Prostate gland (tissue), 2 donors: Measurements from ENCODE around the gene DIS3L2. TPM values are rescaled to one million over a fixed set of nuclear protein-coding genes. Genes with fewer than 3 reads are reported as not detected.
A peak's percentile ranks its signal among the peaks of the same experiment; 100 is the strongest.

Experiments
- DNase-seq: peaks from one replicate; pipeline ENCODE4 v3.0.0-alpha.2; 2019; ENCODE audit warnings: low spot score
- H3K27ac ChIP-seq, 2 donors: fragments of 200-600 bp; sonication (generic); 2 replicates each; pipeline ENCODE4 v1.5.1; 2017 to 2019
- H3K27me3 ChIP-seq: fragments of 200-600 bp; sonication (generic); replicated peaks from 2 replicates; pipeline ENCODE4 v1.5.1; 2019; ENCODE audit not compliant: insufficient read depth
- H3K36me3 ChIP-seq, 2 donors: fragments of 200-600 bp; sonication (generic); 1 replicate in 1 of 2; 2 replicates in 1 of 2; pipeline versions ENCODE4 v1.5.1 to v1.8.1; 2017 to 2019
- H3K4me1 ChIP-seq: fragments of 200-600 bp; sonication (generic); replicated peaks from 2 replicates; pipeline ENCODE4 v1.5.1; 2019
- H3K4me3 ChIP-seq, 2 donors: fragments of 200-600 bp; sonication (generic); 2 replicates each; pipeline ENCODE4 v1.5.1; 2017 to 2019
- H3K9me3 ChIP-seq: fragments of 200-600 bp; sonication (generic); 2 replicates; pipeline ENCODE4 v1.5.1; 2017
- CTCF ChIP-seq, 4 experiments: fragments of 200-600 bp in 2 of 4; fragments of 450-650 bp in 2 of 4; sonication (generic) in 2 of 4; IDR thresholded peaks; 1 replicate in 3 of 4; 2 replicates in 1 of 4; pipeline ENCODE4 v1.5.1; 2016 to 2019; ENCODE audit warnings: antibody characterized with exemption in 4 of 4, mild to moderate bottlenecking in 2 of 4, moderate library complexity in 2 of 4
- POLR2A ChIP-seq: fragments of 450-650 bp; IDR thresholded peaks from one replicate; pipeline ENCODE4 v1.6.1; 2016; ENCODE audit warnings: antibody characterized with exemption, mild to moderate bottlenecking
- POLR2AphosphoS5 ChIP-seq: sonication (generic); formaldehyde crosslinking; IDR thresholded peaks from one replicate; pipeline ENCODE4 v1.6.1; 2017; ENCODE audit warnings: antibody characterized with exemption
- WGBS: methylation state at CpG from one replicate; pipeline ENCODE4 v1.1.5; 2018; 5-methylcytosine and 5-hydroxymethylcytosine counted together
- intact Hi-C: fragments of 100-400 bp; cut with DNase I; formaldehyde crosslinking; loops from one replicate; pipeline ENCODE4 v1.14.2; 2022
- total RNA-seq, 2 donors: library from RNA; depleted of rRNA; stranded (reverse); fragments of >200 nt; gene quantifications; one replicate each; pipeline ENCODE4 v1.1.0, GENCODE V29; 2016

Gene DIS3L2
- total RNA-seq, 2 donors from 2014 or later: 30.1 to 71.3 TPM

GRCh38 chr2:231960810-231961348 is 634 bp upstream of the DIS3L2 start:
- Histone ChIP-seq H3K27me3 (no peaks in the 10 kb centered on the region), H3K27ac (peak overlapping the region; percentile 69 to 72), H3K9me3 (no peaks in the 10 kb centered on the region), H3K4me1 (peaks cover 3% of the 10 kb centered on the region), H3K36me3 (no peaks in the 10 kb centered on the region), H3K4me3 (peak overlapping the region; percentile 61 to 85)
- 50% methylated on average over 18 of the region's 18 CpGs for WGBS
- TF ChIP-seq POLR2AphosphoS5 (no peak), CTCF (IDR thresholded peaks at IDR 0.05) (no peak), POLR2A (no peak)
- intact Hi-C loops: loop anchor here (10.0 kb wide), 1 partner anchor 176 kb away; the partner anchor contains the start of genes COPS7B and PDE6D
- DNase-seq: no peak

- TF ChIP-seq POLR2A (no peak), CTCF (IDR thresholded peaks at IDR 0.05) (no peak), POLR2AphosphoS5 (no peak)
- no peaks in the 10 kb centered on the region for H3K9me3 ChIP-seq
- H3K36me3 ChIP-seq: no peaks in the 10 kb centered on the region
- H3K27ac ChIP-seq: no peak overlapping the region
- intact Hi-C loops: loop anchor here (10.0 kb wide), 1 partner anchor 180 kb away; the partner anchor contains the start of genes COPS7B and PDE6D
- 46% methylated on average over 1 of the region's 1 CpG for WGBS
- H3K27me3 ChIP-seq: no peaks in the 10 kb centered on the region
- H3K4me3 ChIP-seq: no peak overlapping the region
- DNase-seq: no peak
- H3K4me1 ChIP-seq: peaks cover 3% of the 10 kb centered on the region
Measured at GRCh38 chr2:231965102-231965501, 3.6 kb downstream of the DIS3L2 start.

GRCh38 chr2:231966886-231967285 is 5.4 kb downstream of the DIS3L2 start:
- H3K27ac ChIP-seq: no peak overlapping the region
- no peak overlapping the region for H3K4me3 ChIP-seq
- H3K27me3 ChIP-seq: no peaks in the 10 kb centered on the region
- H3K9me3 ChIP-seq: no peaks in the 10 kb centered on the region
- WGBS: 79% methylated on average over 4 of the region's 4 CpGs
- TF ChIP-seq CTCF (IDR thresholded peaks at IDR 0.05) (no peak), POLR2A (no peak)
- intact Hi-C loops: loop anchor here (10.0 kb wide), 1 partner anchor 182 kb away; the partner anchor contains the start of genes COPS7B and PDE6D
- DNase-seq: no peak
- H3K4me1 ChIP-seq: peaks cover 3% of the 10 kb centered on the region
- H3K36me3 ChIP-seq: no peaks in the 10 kb centered on the region

- intact Hi-C loops: loop anchor here (10.0 kb wide), 1 partner anchor 184 kb away; the partner anchor contains the start of genes COPS7B and PDE6D
- no peak overlapping the region for H3K27ac ChIP-seq
- H3K36me3 ChIP-seq: no peaks in the 10 kb centered on the region
- no peak for DNase-seq
- no peak for TF ChIP-seq POLR2A
- TF ChIP-seq CTCF (IDR thresholded peaks at IDR 0.05): no peak
- TF ChIP-seq POLR2AphosphoS5: no peak
- H3K4me1 ChIP-seq: peaks cover 3% of the 10 kb centered on the region
- WGBS: 96% methylated on average over 6 of the region's 6 CpGs
- H3K9me3 ChIP-seq: no peaks in the 10 kb centered on the region
- H3K27me3 ChIP-seq: no peaks in the 10 kb centered on the region
- no peak overlapping the region for H3K4me3 ChIP-seq
Measured at GRCh38 chr2:231968820-231969219, 7.3 kb downstream of the DIS3L2 start.

- Histone ChIP-seq H3K36me3 (no peaks in the 10 kb centered on the region), H3K4me3 (no peak overlapping the region), H3K9me3 (no peaks in the 10 kb centered on the region), H3K27ac (no peak overlapping the region), H3K27me3 (no peaks in the 10 kb centered on the region), H3K4me1 (no peaks in the 10 kb centered on the region)
- DNase-seq: no peak
- intact Hi-C loops: no loop called here
- TF ChIP-seq CTCF (IDR thresholded peaks at IDR 0.05) (no peak), POLR2A (no peak), POLR2AphosphoS5 (no peak)
- WGBS: 93% methylated on average over 3 of the region's 3 CpGs
Measured at GRCh38 chr2:231970461-231970860, 8.9 kb downstream of the DIS3L2 start.
